Stimulated activated naive CD8-positive, alpha-beta T cell treated with anti-CD3 and anti-CD28 coated beads, Interleukin-15, amount 100 ng/mL, for 72 hours (primary cell): ENCODE results near the gene NDUFB2.
"Not testable (repeated sequence)": the region's sequence is repeated elsewhere in the genome, so short reads cannot be mapped to it uniquely, and the experiment has no call there.

Experiments used
- ATAC-seq: fragments of 150-1000 bp; cut with Tn5 transposase; 2 replicates; pipeline ENCODE4 v1.10.0; 2021; ENCODE audit warnings: mild to moderate bottlenecking, moderate library complexity
- DNase-seq, 2 donors: peaks; one replicate each; pipeline ENCODE4 v3.0.0; 2021 to 2022
- H3K27ac Mint-ChIP-seq, 2 donors: one replicate each; pipeline ENCODE4 v1.8.0; 2022; ENCODE audit warnings: mild to moderate bottlenecking in 2 of 2, mixed read lengths in 2 of 2, moderate library complexity in 2 of 2
- H3K27me3 Mint-ChIP-seq: one replicate; pipeline ENCODE4 v1.8.0; 2022; ENCODE audit warnings: mixed read lengths
- H3K4me1 Mint-ChIP-seq: one replicate; pipeline ENCODE4 v1.8.0; 2022; ENCODE audit warnings: mild to moderate bottlenecking, mixed read lengths
- H3K4me3 Mint-ChIP-seq, 2 donors: one replicate each; pipeline ENCODE4 v1.8.0; 2022; ENCODE audit warnings: mild to moderate bottlenecking in 2 of 2, mixed read lengths in 2 of 2, moderate library complexity in 1 of 2
- H3K9me3 Mint-ChIP-seq, 2 donors: one replicate each; pipeline ENCODE4 v1.8.0; 2022; ENCODE audit warnings: mixed read lengths in 2 of 2

Gene NDUFB2

DNA sequence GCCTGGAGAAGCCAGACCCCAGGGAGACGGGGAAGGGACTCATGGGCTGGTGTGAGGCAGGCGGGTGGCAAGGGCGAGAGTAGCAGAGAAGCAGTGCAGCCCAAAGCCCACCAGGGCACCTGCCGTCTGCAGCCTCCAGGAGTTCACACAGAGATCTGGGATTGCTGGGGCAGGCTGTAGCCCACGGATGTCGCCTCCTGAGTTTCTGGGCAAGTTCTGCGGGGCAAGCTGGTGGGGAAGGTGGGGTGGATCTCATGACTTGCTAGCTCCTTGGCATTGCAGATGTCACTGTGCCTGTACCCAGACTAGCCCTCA is 17.7 kb upstream of the NDUFB2 start:
- Mint-ChIP-seq H3K27ac (no peak overlapping the region), H3K4me1 (peaks cover 40% of the 10 kb centered on the region), H3K4me3 (no peak overlapping the region), H3K27me3 (no peaks in the 10 kb centered on the region), H3K9me3 (no peaks in the 10 kb centered on the region)
- ATAC-seq (peak; percentile 41), DNase-seq (no peak)

- peaks cover 35% of the 10 kb centered on the region for H3K4me1 Mint-ChIP-seq
- no peak overlapping the region for H3K27ac Mint-ChIP-seq
- H3K27me3 Mint-ChIP-seq: no peaks in the 10 kb centered on the region
- H3K4me3 Mint-ChIP-seq: no peak overlapping the region
- DNase-seq (no peak), ATAC-seq (no peak)
- H3K9me3 Mint-ChIP-seq: no peaks in the 10 kb centered on the region
Observed at GRCh38 chr7:140679186-140679585, 17.3 kb upstream of the NDUFB2 start.

GRCh38 chr7:140680886-140681285 is 15.6 kb upstream of the NDUFB2 start:
- Mint-ChIP-seq H3K4me1 (peaks cover 18% of the 10 kb centered on the region), H3K4me3 (no peak overlapping the region), H3K27ac (peak overlapping the region in 1 of 2 donors; percentile 24), H3K27me3 (no peaks in the 10 kb centered on the region), H3K9me3 (no peaks in the 10 kb centered on the region)
- DNase-seq (no peak), ATAC-seq (no peak)

DNA sequence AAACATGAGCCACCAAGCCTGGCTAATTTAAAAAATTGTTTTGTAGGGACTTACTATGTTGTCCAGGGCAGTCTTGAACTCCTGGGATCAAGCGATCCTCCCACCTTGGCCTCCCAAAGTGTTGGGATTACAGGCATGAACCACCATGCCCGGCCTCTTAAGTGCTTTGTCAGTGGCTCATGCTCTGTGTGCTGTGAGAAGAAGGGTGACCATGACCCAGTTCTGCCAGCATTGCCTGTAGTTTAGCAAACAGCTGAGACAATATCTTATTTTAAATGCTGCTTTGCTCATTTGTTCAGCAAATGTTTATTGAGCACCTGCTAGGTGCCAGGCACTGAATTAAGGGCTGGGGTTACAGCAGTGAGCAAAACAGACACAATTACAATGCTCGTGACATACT is 14.7 kb upstream of the NDUFB2 start:
- H3K27me3 Mint-ChIP-seq: no peaks in the 10 kb centered on the region
- ATAC-seq (no peak), DNase-seq (no peak)
- no peak overlapping the region for H3K4me3 Mint-ChIP-seq
- H3K4me1 Mint-ChIP-seq: peaks cover 10% of the 10 kb centered on the region
- H3K9me3 Mint-ChIP-seq: no peaks in the 10 kb centered on the region
- H3K27ac Mint-ChIP-seq: no peak overlapping the region

GRCh38 chr7:140683657-140684056 is 12.9 kb upstream of the NDUFB2 start:
- peak overlapping the region; percentile 23 to 52 for H3K27ac Mint-ChIP-seq
- H3K9me3 Mint-ChIP-seq: no peaks in the 10 kb centered on the region
- H3K4me1 Mint-ChIP-seq: no peaks in the 10 kb centered on the region
- DNase-seq (no peak), ATAC-seq (no peak)
- H3K4me3 Mint-ChIP-seq: no peak overlapping the region
- no peaks in the 10 kb centered on the region for H3K27me3 Mint-ChIP-seq

- Mint-ChIP-seq H3K27me3 (no peaks in the 10 kb centered on the region), H3K4me3 (no peak overlapping the region), H3K9me3 (no peaks in the 10 kb centered on the region), H3K27ac (peak overlapping the region in 1 of 2 donors; percentile 52), H3K4me1 (no peaks in the 10 kb centered on the region)
- ATAC-seq (no peak), DNase-seq (peak in 1 of 2 donors; percentile 4)
Observed at GRCh38 chr7:140684066-140684950, 12.2 kb upstream of the NDUFB2 start.

DNA sequence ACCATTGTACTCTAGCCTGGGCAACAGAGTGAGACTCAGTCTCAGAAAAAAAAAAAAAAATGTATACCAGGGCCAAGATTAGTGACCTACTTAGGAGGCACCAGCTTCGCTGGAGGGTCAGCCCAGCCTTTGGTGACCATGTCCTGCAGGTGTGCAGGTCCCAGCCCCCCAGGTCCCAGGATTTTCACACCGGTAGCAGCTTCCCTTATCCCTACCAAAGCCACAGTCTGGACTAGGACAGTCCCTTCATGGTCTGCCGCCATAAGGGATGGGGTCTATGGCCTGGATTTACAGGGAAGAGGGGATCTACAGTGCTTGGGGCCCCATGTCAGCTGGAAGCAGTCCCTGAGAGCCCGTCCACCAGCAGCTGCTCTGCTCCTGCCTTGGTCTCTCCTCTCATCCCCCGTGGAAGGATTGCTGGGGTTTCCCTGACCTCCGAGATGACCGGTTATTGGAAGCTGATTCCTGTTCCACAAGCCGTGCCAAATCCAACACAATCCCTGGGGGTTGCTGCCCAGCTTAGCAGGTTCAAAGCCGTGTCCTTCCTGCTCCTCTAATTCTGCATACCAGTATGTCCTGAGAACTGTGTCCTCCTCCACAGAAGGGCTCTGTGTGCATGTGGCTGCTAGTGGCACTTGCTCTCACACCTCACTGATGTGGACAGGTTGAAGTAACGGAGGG is 11.0 kb upstream of the NDUFB2 start:
- peak in 1 of 2 donors; percentile 2 for DNase-seq
- H3K4me3 Mint-ChIP-seq: no peak overlapping the region
- no peak for ATAC-seq
- no peaks in the 10 kb centered on the region for H3K27me3 Mint-ChIP-seq
- no peaks in the 10 kb centered on the region for H3K4me1 Mint-ChIP-seq
- H3K27ac Mint-ChIP-seq: no peak overlapping the region
- no peaks in the 10 kb centered on the region for H3K9me3 Mint-ChIP-seq

- H3K4me3 Mint-ChIP-seq: no peak overlapping the region
- no peaks in the 10 kb centered on the region for H3K9me3 Mint-ChIP-seq
- H3K27me3 Mint-ChIP-seq: no peaks in the 10 kb centered on the region
- ATAC-seq (no peak), DNase-seq (no peak)
- H3K4me1 Mint-ChIP-seq: peaks cover 3% of the 10 kb centered on the region
- H3K27ac Mint-ChIP-seq: no peak overlapping the region
Observed at GRCh38 chr7:140686921-140687320, 9.6 kb upstream of the NDUFB2 start.

DNA sequence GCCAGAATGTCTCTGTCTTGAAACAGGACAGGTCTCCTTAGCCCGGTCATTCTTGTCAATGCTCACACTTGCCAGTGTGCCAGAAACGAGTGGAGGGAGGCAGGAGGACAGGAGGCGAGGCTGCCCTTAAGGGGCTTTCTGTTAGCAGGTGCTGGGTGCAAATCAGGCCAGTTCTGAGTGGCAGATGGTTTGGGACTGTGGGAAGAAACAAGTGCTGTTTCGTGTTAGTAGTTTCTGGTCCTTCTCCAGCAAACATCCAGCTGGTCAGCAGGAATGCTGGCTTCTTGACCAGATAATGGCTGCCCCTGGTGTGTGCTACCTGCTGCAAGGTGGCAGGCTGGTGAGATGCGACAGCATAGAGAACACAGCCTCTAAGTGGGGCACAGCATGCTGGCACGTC is 8.2 kb upstream of the NDUFB2 start:
- no peaks in the 10 kb centered on the region for H3K27me3 Mint-ChIP-seq
- ATAC-seq (no peak), DNase-seq (peak in 1 of 2 donors; percentile 3)
- H3K4me1 Mint-ChIP-seq: peaks cover 17% of the 10 kb centered on the region
- no peak overlapping the region for H3K27ac Mint-ChIP-seq
- H3K4me3 Mint-ChIP-seq: no peak overlapping the region
- no peaks in the 10 kb centered on the region for H3K9me3 Mint-ChIP-seq

DNA sequence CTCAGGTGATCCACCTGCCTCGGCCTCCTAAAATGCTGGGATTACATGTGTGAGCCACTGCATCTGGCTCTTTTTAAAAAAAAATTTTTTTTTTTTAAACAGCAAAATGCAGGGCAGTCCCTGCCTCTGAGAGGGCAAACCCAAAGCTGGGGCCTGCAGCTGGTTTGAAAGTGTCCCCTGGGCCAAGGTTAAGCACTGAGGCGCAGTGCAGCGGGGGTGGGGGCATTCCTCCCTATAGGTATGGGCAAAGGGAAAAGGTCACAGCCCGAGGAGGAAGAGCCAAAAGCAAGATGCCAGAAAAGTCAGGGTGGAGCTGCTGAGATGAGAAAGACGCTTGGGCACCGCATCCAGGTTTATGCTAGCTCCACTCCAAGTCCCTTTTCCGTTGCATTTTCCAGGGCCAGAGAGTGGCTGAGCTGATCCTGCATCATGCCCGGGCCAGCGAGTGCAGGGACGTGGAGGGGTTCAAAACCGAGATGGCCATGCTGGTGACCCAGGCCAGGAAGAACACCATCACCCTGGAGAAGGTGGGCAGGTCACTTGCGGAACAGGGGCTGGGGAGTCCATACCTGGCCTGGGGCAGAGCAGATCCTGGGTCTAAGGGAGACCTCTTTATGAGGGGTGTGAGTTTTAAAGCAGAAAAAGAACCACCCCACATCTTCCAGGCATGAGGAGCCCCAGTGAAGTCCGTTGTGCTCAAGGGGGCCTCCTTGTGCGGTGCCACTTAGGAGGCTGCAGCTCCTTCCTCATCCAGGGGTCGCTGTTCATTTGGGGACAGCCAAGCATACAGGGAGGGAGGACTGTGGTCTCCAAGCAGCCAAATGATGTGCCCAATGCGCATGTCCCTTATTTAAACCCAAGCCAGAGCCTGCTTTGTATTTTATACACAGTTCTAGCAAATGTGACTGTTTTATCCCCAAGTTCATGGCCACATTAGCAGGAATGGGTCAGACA is 7.0 kb upstream of the NDUFB2 start:
- Mint-ChIP-seq H3K27ac (no peak overlapping the region), H3K4me1 (peaks cover 19% of the 10 kb centered on the region), H3K4me3 (no peak overlapping the region), H3K27me3 (no peaks in the 10 kb centered on the region), H3K9me3 (no peaks in the 10 kb centered on the region)
- DNase-seq (peak in 1 of 2 donors; percentile 7), ATAC-seq (no peak)

DNA sequence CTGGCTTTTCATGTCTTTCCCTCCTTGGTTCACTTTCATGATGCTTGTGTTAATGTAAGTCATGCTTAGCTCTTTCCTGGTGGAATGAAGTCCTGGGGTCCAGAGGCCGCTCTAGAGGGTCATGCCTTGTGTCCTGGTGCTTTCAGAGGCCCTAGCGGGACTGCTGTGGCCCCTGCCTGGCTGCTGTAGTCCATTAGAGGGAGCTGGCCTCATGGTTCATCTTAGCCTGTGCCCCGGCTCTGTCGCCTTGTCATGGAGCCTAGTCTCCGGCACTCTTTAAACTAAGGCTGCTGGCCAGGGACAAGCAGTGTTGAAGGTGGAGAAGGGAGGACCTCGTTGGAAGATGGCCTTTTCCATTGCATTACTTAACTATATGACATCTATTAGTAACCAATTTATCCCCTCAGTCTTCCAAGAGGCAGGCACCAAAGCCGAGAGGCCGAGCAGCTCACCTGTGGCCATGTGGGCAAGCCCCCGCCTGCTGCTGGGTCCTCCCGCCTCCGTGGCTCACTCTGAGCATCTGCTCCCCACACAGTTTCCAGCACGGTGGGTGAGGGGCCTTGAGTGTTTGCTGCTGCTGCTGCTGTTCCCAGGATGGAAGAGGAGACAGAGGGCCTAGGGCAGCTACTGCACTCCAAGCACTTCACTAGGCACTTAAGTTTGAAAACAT is 5.0 kb upstream of the NDUFB2 start:
- ATAC-seq (no peak), DNase-seq (peak in 1 of 2 donors; percentile 6)
- H3K4me3 Mint-ChIP-seq: no peak overlapping the region
- no peak overlapping the region for H3K27ac Mint-ChIP-seq
- H3K27me3 Mint-ChIP-seq: no peaks in the 10 kb centered on the region
- H3K4me1 Mint-ChIP-seq: peaks cover 30% of the 10 kb centered on the region
- no peaks in the 10 kb centered on the region for H3K9me3 Mint-ChIP-seq

GRCh38 chr7:140693849-140694248 is 2.7 kb upstream of the NDUFB2 start:
- peak in 1 of 2 donors; percentile 5 for DNase-seq
- not testable (repeated sequence) for H3K27ac Mint-ChIP-seq, H3K9me3 Mint-ChIP-seq, H3K27me3 Mint-ChIP-seq, ATAC-seq, H3K4me3 Mint-ChIP-seq
- peaks cover 47% of the 10 kb centered on the region for H3K4me1 Mint-ChIP-seq

GRCh38 chr7:140694592-140694991 is 1.9 kb upstream of the NDUFB2 start:
- DNase-seq: peak in 1 of 2 donors; percentile 1
- no peak for ATAC-seq
- no peaks in the 10 kb centered on the region for H3K27me3 Mint-ChIP-seq
- peaks cover 54% of the 10 kb centered on the region for H3K4me1 Mint-ChIP-seq
- H3K9me3 Mint-ChIP-seq: no peaks in the 10 kb centered on the region
- no peak overlapping the region for H3K4me3 Mint-ChIP-seq
- peak overlapping the region in 1 of 2 donors; percentile 91 for H3K27ac Mint-ChIP-seq

GRCh38 chr7:140695381-140695780 is 1.1 kb upstream of the NDUFB2 start:
- ATAC-seq: no peak
- no peaks in the 10 kb centered on the region for H3K9me3 Mint-ChIP-seq
- H3K4me1 Mint-ChIP-seq: peaks cover 57% of the 10 kb centered on the region
- peak in 1 of 2 donors; percentile 7 for DNase-seq
- H3K27ac Mint-ChIP-seq: no peak overlapping the region
- no peak overlapping the region for H3K4me3 Mint-ChIP-seq
- H3K27me3 Mint-ChIP-seq: no peaks in the 10 kb centered on the region
